Panc1 (cell line): ENCODE data around the gene UBAP1. TPM values are rescaled to one million over a fixed set of nuclear protein-coding genes. Genes with fewer than 3 reads are reported as not detected.

Experiments used
- ATAC-seq: fragments of 200-7000 bp; cut with Tn5 transposase; 2 replicates; pipeline ENCODE4 v1.9.1; 2020; ENCODE audit warnings: mild to moderate bottlenecking, moderate library complexity
- BruUV-seq: library from RNA; stranded (reverse); fragments of 400-500 nt; replicated peaks from 2 replicates; lab custom pipeline; 2021; lab: Mats Ljungman, UMichigan
- CTCF ChIA-PET: fragments of 300-600 bp; sonication (Branson Sonifier 250); formaldehyde crosslinking; loops from one replicate; lab custom pipeline; 2022; ENCODE audit warnings: antibody characterized with exemption; lab: Charles Lee
- POLR2A ChIA-PET: fragments of 300-600 bp; sonication (Branson Sonifier 250); formaldehyde crosslinking; loops from one replicate; lab custom pipeline; 2022; ENCODE audit warnings: antibody characterized with exemption; lab: Charles Lee
- DNase-seq: peaks from one replicate; pipeline ENCODE4 v3.0.0-alpha.2; 2010; ENCODE audit warnings: low read depth, low spot score
- H3K27ac ChIP-seq: 2 replicates; pipeline ENCODE4 v1.5.1; 2011; ENCODE audit warnings: mild to moderate bottlenecking, low read length, inconsistent platforms
- H3K27me3 ChIP-seq: fragments of 200-500 bp; sonication (Bioruptor generic); 2 replicates; pipeline ENCODE4 v1.6.0; 2014; ENCODE audit warnings: low read length, inconsistent platforms; ENCODE audit not compliant: control insufficient read depth, insufficient read depth
- H3K36me3 ChIP-seq: fragments of 200-500 bp; sonication (Bioruptor generic); 2 replicates; pipeline ENCODE4 v1.5.1; 2014; ENCODE audit warnings: inconsistent platforms, mild to moderate bottlenecking, low read length, moderate library complexity; ENCODE audit not compliant: control insufficient read depth, insufficient read depth
- H3K4me1 ChIP-seq: 2 replicates; pipeline ENCODE4 v1.5.1; 2011; ENCODE audit warnings: inconsistent platforms, mild to moderate bottlenecking, low read length, moderate library complexity; ENCODE audit not compliant: control insufficient read depth, insufficient read depth
- H3K4me3 ChIP-seq, 2 experiments: 2 replicates each; pipeline ENCODE4 v1.5.1; 2011 to 2012; ENCODE audit warnings: low read depth in 2 of 2, low read length in 2 of 2, mild to moderate bottlenecking in 2 of 2, inconsistent platforms in 1 of 2, moderate library complexity in 1 of 2
- H3K9me3 ChIP-seq: fragments of 200-500 bp; sonication (Bioruptor generic); 2 replicates; pipeline ENCODE4 v1.5.1; 2014; ENCODE audit warnings: low read depth, mild to moderate bottlenecking, inconsistent platforms, low read length, moderate library complexity; ENCODE audit not compliant: control insufficient read depth, insufficient read depth
- CTCF ChIP-seq: fragments of 450-650 bp; IDR thresholded peaks from 2 replicates; pipeline ENCODE4 v1.5.1; 2017; ENCODE audit warnings: mild to moderate bottlenecking
- POLR2AphosphoS5 ChIP-seq: IDR thresholded peaks from 2 replicates; pipeline ENCODE4 v1.6.1; 2012; ENCODE audit warnings: mild to moderate bottlenecking, low read depth, low read length, moderate library complexity
- SIN3A ChIP-seq: IDR thresholded peaks from 2 replicates; pipeline ENCODE4 v1.6.1; 2012; ENCODE audit warnings: low read depth, mild to moderate bottlenecking, low read length, moderate library complexity, borderline replicate concordance; ENCODE audit not compliant: insufficient read depth
- TCF7L2 ChIP-seq: IDR thresholded peaks from 2 replicates; pipeline ENCODE4 v1.6.1; 2011; ENCODE audit warnings: mild to moderate bottlenecking, low read depth, low read length, inconsistent platforms
- in situ Hi-C: cut with HindIII; loops from 2 replicates; pipeline ENCODE4 v1.10.0; 2016; ENCODE audit warnings: low sequenced_read_pairs, low pct_unique_long_range_greater_than_20kb
- intact Hi-C: fragments of 100-400 bp; cut with micrococcal nuclease; formaldehyde crosslinking; loops from one replicate; pipeline ENCODE4 v1.10.0; 2022; ENCODE audit not compliant: unreplicated experiment
- total RNA-seq: library from RNA; stranded (reverse); gene quantifications from one replicate; pipeline ENCODE4 v1.2.1, GENCODE V29; 2021; ENCODE audit not compliant: unreplicated experiment
- TF ChIP-seq, protein P1 (sequence below), 2 experiments: IDR thresholded peaks; 2 replicates each; pipeline ENCODE4 v1.6.1; 2011 to 2012; ENCODE audit warnings: low read depth in 2 of 2, control low read depth in 1 of 2, low read length in 1 of 2, mild to moderate bottlenecking in 1 of 2, moderate library complexity in 1 of 2; ENCODE audit not compliant: insufficient read depth in 1 of 2

Gene UBAP1
- total RNA-seq, 1 experiment from 2014 or later: 55.3 TPM

DNA sequence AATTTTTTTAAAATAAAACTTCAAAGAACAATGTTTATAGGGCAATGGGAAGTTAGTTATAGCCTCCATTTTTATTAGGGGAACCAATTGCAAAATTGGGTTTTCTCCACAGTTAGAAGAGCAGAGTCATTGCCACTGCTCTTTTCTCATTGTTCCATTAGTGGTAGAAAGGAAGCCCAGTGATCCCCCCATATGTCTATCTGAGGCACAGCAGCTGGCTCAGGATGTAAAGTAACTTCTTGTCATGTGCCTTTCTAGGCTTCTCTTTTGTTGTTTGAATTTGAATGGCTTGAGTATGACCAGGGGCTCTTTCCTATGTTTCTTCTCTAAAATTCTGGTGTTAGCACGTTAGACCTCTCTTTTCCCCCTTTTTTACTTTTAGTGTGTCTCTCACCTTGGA lies 61.2 kb downstream of the UBAP1 start:
- no peak for DNase-seq
- Histone ChIP-seq H3K27me3 (no peaks in the 10 kb centered on the region), H3K4me1 (no peaks in the 10 kb centered on the region; the same call in 1 of the 2 replicates), H3K9me3 (no peaks in the 10 kb centered on the region), H3K27ac (no peak overlapping the region), H3K36me3 (peaks cover 9% of the 10 kb centered on the region; the same call in 1 of the 2 replicates), H3K4me3 (no peak overlapping the region)
- in situ Hi-C loops: no loop called here
- no TSS peak for BruUV-seq
- TF ChIP-seq, protein P1, sequence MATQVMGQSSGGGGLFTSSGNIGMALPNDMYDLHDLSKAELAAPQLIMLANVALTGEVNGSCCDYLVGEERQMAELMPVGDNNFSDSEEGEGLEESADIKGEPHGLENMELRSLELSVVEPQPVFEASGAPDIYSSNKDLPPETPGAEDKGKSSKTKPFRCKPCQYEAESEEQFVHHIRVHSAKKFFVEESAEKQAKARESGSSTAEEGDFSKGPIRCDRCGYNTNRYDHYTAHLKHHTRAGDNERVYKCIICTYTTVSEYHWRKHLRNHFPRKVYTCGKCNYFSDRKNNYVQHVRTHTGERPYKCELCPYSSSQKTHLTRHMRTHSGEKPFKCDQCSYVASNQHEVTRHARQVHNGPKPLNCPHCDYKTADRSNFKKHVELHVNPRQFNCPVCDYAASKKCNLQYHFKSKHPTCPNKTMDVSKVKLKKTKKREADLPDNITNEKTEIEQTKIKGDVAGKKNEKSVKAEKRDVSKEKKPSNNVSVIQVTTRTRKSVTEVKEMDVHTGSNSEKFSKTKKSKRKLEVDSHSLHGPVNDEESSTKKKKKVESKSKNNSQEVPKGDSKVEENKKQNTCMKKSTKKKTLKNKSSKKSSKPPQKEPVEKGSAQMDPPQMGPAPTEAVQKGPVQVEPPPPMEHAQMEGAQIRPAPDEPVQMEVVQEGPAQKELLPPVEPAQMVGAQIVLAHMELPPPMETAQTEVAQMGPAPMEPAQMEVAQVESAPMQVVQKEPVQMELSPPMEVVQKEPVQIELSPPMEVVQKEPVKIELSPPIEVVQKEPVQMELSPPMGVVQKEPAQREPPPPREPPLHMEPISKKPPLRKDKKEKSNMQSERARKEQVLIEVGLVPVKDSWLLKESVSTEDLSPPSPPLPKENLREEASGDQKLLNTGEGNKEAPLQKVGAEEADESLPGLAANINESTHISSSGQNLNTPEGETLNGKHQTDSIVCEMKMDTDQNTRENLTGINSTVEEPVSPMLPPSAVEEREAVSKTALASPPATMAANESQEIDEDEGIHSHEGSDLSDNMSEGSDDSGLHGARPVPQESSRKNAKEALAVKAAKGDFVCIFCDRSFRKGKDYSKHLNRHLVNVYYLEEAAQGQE (IDR thresholded peaks at IDR 0.05; ENCODE audit: insufficient read depth in 1 of 2, low read depth in 2 of 2, low read length in 1 of 2): no peak
- TF ChIP-seq CTCF (no peak), SIN3A (no peak), POLR2AphosphoS5 (no peak), TCF7L2 (no peak)
- ChIA-PET CTCF (no interaction called here), POLR2A (interaction anchor here (0.5 kb wide), 1 partner anchor 13 kb away, joined by 5 read pairs; no protein-coding TSS in a partner anchor)
- no peak for ATAC-seq
- intact Hi-C loops: no loop called here

DNA sequence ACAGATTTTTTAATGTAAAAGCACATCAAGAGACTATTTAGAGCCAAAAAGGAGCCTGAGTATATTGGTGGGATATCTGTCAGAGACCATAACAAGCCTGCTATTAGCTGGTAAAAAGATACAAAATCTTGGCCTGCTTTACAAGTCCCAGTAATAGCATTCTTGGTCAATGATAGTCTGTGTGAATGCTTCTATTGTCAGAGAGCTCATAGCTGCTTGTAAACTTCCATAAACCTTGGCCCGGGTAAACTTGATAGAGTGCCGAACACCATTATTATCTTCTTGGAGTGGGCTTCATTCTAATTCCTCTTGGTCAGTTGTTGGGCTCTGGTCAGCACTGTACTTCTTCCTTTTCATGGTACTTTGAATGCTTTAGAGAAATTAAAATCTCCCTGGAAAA lies 64.0 kb downstream of the UBAP1 start:
- no peaks in the 10 kb centered on the region for H3K9me3 ChIP-seq
- ATAC-seq: no peak

More for the DNA sequence above, 64.0 kb downstream of the UBAP1 start:
- ChIA-PET POLR2A (no interaction called here), CTCF (interaction anchor here (0.6 kb wide), 1 partner anchor 58 kb away, joined by 4 read pairs; no protein-coding TSS in a partner anchor)
- no peak for TF ChIP-seq CTCF
- no peak for TF ChIP-seq SIN3A
- TF ChIP-seq, protein P1 (IDR thresholded peaks at IDR 0.05; ENCODE audit: insufficient read depth in 1 of 2, low read depth in 2 of 2, low read length in 1 of 2): no peak
- TF ChIP-seq TCF7L2: no peak
- TF ChIP-seq POLR2AphosphoS5: no peak
- no peaks in the 10 kb centered on the region; the same call in 1 of the 2 replicates for H3K4me1 ChIP-seq
- intact Hi-C loops (no loop called here), in situ Hi-C loops (no loop called here)
- no peaks in the 10 kb centered on the region for H3K27me3 ChIP-seq
- H3K27ac ChIP-seq: no peak overlapping the region
- peaks cover 8% of the 10 kb centered on the region; the same call in 1 of the 2 replicates for H3K36me3 ChIP-seq
- no peak overlapping the region for H3K4me3 ChIP-seq
- no TSS peak for BruUV-seq
- DNase-seq: no peak
